ENCODE measurements around the gene AFMID.
A peak's percentile ranks its signal among the peaks of the same experiment; 100 is the strongest.
"Not testable (repeated sequence)": the region's sequence is repeated elsewhere in the genome, so short reads cannot be mapped to it uniquely, and the experiment has no call there.

The AFMID gene, protein sequence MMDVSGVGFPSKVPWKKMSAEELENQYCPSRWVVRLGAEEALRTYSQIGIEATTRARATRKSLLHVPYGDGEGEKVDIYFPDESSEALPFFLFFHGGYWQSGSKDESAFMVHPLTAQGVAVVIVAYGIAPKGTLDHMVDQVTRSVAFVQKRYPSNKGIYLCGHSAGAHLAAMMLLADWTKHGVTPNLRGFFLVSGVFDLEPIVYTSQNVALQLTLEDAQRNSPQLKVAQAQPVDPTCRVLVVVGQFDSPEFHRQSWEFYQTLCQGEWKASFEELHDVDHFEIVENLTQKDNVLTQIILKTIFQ

DNA sequence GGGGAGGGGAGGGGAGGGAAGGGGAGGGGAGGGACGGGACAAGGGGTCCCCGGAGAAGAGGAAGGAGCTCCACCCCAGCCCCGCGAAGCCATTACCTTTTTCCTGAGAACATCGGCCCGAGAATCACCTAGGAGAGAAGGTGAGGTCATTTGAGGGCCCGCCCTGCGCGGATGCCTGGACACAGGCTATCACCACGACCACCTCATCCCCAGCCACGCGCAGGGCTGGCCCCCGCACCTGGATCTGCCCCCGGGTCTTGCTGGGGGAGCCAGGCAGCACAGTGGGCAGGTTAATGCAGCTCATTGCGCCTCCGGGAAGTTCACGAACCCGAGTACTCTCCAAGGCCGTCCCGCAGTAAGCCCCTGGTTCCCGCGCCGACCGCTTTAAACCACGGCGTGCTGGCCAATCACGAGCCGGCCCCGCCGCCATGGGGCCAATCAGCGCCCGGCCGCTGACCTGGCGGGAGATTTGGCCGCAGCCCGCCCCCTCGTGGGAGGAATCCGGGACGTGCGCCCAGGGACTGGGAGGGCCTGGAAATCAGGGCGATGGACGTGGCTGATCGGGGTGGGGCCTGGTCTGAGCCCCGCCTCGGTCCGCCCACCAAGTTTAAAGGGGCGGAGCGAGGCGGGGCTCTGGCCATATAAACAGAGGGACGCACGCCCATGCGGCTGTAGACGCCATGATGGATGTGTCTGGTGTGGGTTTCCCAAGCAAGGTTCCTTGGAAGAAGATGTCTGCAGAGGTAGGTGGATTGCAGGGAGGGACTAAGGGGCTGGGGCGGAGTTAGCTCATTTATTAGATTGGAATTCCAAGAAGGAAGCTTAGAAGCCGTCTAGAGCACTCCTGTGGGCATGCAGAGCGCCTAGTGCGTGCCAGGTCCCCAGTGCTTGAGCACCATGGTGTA lies at the start of gene AFMID, which contains the start of gene TK1:
Gene AFMID, plus strand, starts transcription at position 671 of the 904 bp plus-strand sequence. Its CDS starts 9 bp downstream, at position 680.
Gene TK1, minus strand, starts transcription at position 361 of the 904 bp plus-strand sequence. Its CDS starts 58 bp downstream, at position 303.
- DNase-seq = peak; percentile 89

DNA sequence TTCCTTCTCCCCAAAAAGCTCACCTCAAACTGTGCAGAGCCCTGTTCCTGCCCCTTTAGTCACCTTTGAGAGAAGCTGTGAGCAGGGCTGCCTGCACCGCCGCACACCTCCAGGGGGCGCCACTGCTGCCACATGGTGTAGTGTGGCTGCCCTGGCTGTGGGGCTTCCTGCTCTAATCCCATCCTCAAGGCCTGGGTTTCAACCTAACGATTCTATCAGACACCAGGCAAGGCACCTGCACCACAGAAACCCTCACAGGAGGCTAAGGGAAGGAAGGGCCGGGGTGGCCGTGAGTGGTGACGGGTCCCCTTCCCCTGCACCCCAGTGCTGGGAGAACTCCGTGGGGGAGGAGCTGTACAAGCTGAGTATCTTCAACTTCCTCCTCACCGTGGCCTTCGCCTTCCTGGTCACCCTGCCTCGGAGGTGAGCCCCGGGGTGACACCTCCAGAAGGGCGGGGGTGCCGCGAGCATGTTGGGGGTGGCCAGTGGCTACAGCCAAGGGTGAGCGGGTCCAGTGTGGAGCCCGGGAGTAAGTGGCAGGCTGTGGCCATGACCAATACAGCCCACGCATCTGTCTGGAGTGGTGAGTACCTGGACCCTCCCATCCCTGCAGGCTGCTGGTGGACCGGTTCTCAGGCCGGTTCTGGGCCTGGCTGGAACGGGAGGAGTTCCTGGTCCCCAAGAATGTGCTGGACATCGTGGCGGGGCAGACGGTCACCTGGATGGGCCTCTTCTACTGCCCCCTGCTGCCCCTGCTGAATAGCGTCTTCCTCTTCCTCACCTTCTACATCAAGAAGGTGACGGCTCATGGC lies 49.6 kb upstream of the AFMID start:
- peak; percentile 50 for DNase-seq

DNA sequence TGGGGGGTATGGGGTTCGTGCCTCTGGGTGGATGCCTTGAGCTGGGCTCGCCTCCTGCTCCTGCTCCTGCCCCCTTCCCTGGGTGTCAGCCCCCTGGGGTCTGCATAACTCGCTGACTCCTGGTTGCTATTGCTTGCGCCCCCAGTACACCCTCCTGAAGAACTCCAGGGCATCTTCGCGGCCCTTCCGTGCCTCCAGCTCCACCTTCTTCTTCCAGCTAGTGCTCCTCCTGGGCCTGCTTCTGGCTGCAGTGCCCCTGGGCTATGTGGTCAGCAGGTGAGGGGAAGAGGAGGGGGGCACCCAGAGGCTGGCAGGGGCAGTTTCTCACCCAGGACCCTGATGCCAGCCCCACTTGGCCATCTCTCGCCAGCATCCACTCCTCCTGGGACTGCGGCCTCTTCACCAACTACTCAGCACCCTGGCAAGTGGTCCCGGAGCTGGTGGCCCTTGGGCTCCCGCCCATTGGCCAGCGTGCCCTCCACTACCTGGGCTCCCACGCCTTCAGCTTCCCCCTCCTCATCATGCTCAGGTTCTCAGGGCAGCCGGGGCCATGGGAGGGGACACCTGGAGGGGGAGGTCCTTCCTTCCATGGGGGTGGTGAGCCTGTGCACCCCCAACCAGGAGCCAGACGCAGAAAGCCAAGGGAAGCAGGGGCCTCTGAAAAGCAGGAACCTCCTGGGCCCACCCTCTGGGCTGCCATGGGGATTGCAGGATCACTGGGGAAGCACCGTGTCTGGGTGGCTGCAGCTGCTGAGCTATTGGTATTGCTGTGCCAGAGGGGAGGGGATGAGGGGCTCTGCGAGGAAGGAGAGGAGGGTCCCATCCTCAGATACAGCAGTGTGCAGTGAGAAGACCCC lies 48.7 kb upstream of the AFMID start:
- DNase-seq = no peak

DNA sequence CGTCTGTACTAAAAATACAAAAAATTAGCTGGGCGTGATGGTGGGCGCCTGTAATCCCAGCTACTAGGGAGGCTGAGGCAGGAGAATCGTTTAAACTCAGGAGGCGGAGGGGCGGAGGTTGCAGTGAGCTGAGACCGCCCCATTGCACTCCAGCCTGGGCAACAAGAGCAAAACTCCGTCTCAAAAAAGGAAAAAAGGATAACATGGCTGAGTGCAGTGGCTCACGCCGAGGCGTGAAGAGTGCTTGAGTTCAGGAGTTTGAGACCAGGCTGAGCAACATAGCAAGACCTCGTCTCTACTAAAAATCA lies 47.3 kb upstream of the AFMID start:
- DNase-seq = not testable (repeated sequence)

- DNase-seq = peak; percentile 97
Measured at GRCh38 chr17:78140169-78141051, 46.8 kb upstream of the AFMID start.

GRCh38 chr17:78141437-78142118 lies 45.6 kb upstream of the AFMID start:
- DNase-seq = no peak

- DNase-seq = no peak
Measured at GRCh38 chr17:78142119-78142861, 44.9 kb upstream of the AFMID start.

GRCh38 chr17:78143214-78144146 lies 43.7 kb upstream of the AFMID start:
- no peak for DNase-seq

- DNase-seq = no peak
Measured at GRCh38 chr17:78144147-78144719, 42.9 kb upstream of the AFMID start.

GRCh38 chr17:78144736-78145641 lies 42.2 kb upstream of the AFMID start:
- no peak for DNase-seq

DNA sequence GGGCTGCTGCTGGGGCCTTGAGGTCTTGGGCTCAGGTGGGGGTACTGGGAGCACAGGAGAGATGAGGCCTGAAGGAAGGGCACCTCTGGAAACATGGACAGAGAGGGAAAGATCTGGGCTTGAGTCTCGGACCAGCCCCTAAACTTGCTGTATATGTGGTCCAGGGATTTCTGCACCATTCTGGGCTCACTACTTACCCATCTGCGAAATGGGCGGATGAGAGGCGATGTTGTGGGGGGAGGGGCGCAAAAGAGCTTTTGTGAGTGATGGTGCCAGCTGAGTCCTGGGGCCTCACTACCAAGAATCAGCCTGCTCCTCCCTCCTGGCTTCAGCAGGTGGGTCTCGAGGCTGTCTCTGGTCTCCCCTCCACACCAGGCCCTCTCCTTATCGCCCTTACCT lies 40.7 kb upstream of the AFMID start:
- DNase-seq = no peak

DNA sequence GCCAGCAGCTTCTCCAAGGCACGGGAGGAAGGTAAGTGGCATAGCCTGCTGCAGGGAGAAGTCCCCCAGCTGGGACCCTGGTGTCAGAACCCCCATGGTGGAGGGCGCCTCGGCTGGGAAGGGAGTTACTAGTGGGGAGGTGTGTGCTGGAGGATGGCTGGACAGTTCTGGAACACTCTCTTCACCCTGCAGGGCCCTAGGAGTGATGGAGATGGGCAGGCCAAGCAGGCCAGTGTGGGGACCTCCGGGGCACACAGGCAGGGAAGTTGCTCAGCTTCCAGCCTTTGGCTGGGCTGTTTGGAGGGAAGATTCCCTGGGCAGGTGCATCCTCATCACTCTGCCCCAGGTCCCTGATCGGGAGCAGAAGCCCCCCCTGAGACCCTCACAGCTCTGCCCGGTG lies 40.3 kb upstream of the AFMID start:
- DNase-seq = no peak

- DNase-seq = no peak
Measured at GRCh38 chr17:78147315-78147998, 39.7 kb upstream of the AFMID start.

GRCh38 chr17:78148286-78149016 lies 38.7 kb upstream of the AFMID start:
- DNase-seq = no peak

DNA sequence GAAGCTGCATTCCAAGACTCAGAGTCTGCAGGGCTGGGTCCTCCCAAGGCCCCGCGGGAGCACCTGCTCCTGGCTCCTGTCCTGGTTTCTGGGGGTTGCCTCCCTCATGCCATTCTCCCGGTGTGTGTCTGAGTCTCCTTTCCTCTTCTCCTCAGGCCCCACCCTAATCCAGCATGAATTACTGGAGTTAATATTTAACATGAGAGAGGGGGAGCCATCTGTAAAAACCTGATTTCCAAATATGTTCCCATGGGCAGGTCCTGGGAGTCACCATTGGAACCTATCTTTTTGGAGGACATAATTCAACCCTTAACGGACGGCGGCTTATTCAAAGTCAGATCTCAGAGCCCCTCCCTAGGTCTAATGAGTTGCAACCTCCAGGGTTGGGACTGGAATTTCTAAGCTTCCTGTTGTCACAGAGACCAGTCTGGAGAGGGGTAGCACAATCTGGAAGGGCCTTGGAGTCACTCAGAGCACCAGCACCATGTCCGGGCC lies 35.6 kb upstream of the AFMID start:
- no peak for DNase-seq

All from CD4-positive, alpha-beta T cell treated with Interleukin-17A for 1 hour (primary cell).